H9 (cell line): ENCODE data around the gene CARHSP1. TPM values are rescaled to one million over a fixed set of nuclear protein-coding genes. Genes with fewer than 3 reads are reported as not detected.

Experiments used
- DNase-seq: peaks from one replicate; pipeline ENCODE4 v3.0.0-alpha.2; 2017
- H2AFZ ChIP-seq: one replicate; pipeline ENCODE4 v1.6.1; 2013; ENCODE audit warnings: mild to moderate bottlenecking, low read length, control low read depth, moderate library complexity
- H2AK5ac ChIP-seq: 2 replicates; pipeline ENCODE4 v1.6.1; 2013; ENCODE audit warnings: low read length, control low read depth, mixed read lengths; ENCODE audit not compliant: insufficient read length
- H2BK120ac ChIP-seq: one replicate; pipeline ENCODE4 v1.6.1; 2013; ENCODE audit warnings: low read depth, mild to moderate bottlenecking, low read length, control low read depth, inconsistent platforms; ENCODE audit not compliant: poor library complexity, severe bottlenecking
- H2BK12ac ChIP-seq: 2 replicates; pipeline ENCODE4 v1.6.1; 2013; ENCODE audit warnings: low read length, control low read depth, mixed read lengths, low read depth; ENCODE audit not compliant: insufficient read length
- H2BK15ac ChIP-seq: 2 replicates; pipeline ENCODE4 v1.6.1; 2013; ENCODE audit warnings: low read depth, low read length, control low read depth
- H2BK20ac ChIP-seq: one replicate; pipeline ENCODE4 v1.6.1; 2013; ENCODE audit warnings: low read depth, mild to moderate bottlenecking, low read length, control low read depth, inconsistent platforms; ENCODE audit not compliant: poor library complexity, severe bottlenecking
- H2BK5ac ChIP-seq: 2 replicates; pipeline ENCODE4 v1.6.1; 2013; ENCODE audit warnings: low read length, control low read depth, mixed read lengths; ENCODE audit not compliant: insufficient read length
- H3K14ac ChIP-seq: 2 replicates; pipeline ENCODE4 v1.6.1; 2013; ENCODE audit warnings: low read length, control low read depth; ENCODE audit not compliant: insufficient read depth
- H3K18ac ChIP-seq: 2 replicates; pipeline ENCODE4 v1.6.1; 2013; ENCODE audit warnings: low read depth, mild to moderate bottlenecking, mixed read lengths, low read length, control low read depth; ENCODE audit not compliant: insufficient read length
- H3K23ac ChIP-seq: 2 replicates; pipeline ENCODE4 v1.6.1; 2013; ENCODE audit warnings: low read length, control low read depth, mixed read lengths, low read depth; ENCODE audit not compliant: insufficient read length
- H3K23me2 ChIP-seq: 2 replicates; pipeline ENCODE4 v1.6.1; 2013; ENCODE audit warnings: low read depth, mild to moderate bottlenecking, mixed read lengths, low read length, control low read depth; ENCODE audit not compliant: insufficient read length, poor library complexity, severe bottlenecking
- H3K27ac ChIP-seq: 2 replicates; pipeline ENCODE4 v1.5.1; 2013; ENCODE audit warnings: low read length, control low read depth, mixed read lengths, low read depth; ENCODE audit not compliant: insufficient read length
- H3K27me3 ChIP-seq: 2 replicates; pipeline ENCODE4 v1.6.1; 2013; ENCODE audit warnings: low read length, control low read depth, inconsistent platforms; ENCODE audit not compliant: insufficient read depth
- H3K4ac ChIP-seq: 2 replicates; pipeline ENCODE4 v1.6.1; 2013; ENCODE audit warnings: low read depth, mild to moderate bottlenecking, control low read depth, inconsistent platforms, low read length, moderate library complexity
- H3K4me1 ChIP-seq: 2 replicates; pipeline ENCODE4 v1.6.1; 2013; ENCODE audit warnings: low read length, control low read depth, inconsistent platforms; ENCODE audit not compliant: insufficient read depth
- H3K4me2 ChIP-seq: 2 replicates; pipeline ENCODE4 v1.6.1; 2013; ENCODE audit warnings: low read length, control low read depth, mixed read lengths; ENCODE audit not compliant: insufficient read length, insufficient read depth
- H3K56ac ChIP-seq: 2 replicates; pipeline ENCODE4 v1.6.1; 2013; ENCODE audit warnings: low read depth, mild to moderate bottlenecking, mixed read lengths, low read length, control low read depth; ENCODE audit not compliant: insufficient read length
- H3K79me1 ChIP-seq: 2 replicates; pipeline ENCODE4 v1.6.1; 2013; ENCODE audit warnings: low read depth, mild to moderate bottlenecking, moderate library complexity, low read length, control low read depth, inconsistent platforms; ENCODE audit not compliant: insufficient read depth, poor library complexity, severe bottlenecking
- H3K79me2 ChIP-seq: 2 replicates; pipeline ENCODE4 v1.6.1; 2013; ENCODE audit warnings: low read length, control low read depth, inconsistent platforms; ENCODE audit not compliant: insufficient read depth
- H3K9ac ChIP-seq: 2 replicates; pipeline ENCODE4 v1.6.1; 2013; ENCODE audit warnings: low read length, control low read depth, mixed read lengths; ENCODE audit not compliant: insufficient read length; ENCODE audit errors: extremely low read depth
- H3K9me3 ChIP-seq: one replicate; pipeline ENCODE4 v1.6.1; 2013; ENCODE audit warnings: low read depth, low read length, inconsistent platforms; ENCODE audit not compliant: control insufficient read depth
- H3T11ph ChIP-seq: one replicate; pipeline ENCODE4 v1.6.1; 2013; ENCODE audit warnings: mild to moderate bottlenecking, low read length, control low read depth, inconsistent platforms
- H4K20me1 ChIP-seq: one replicate; pipeline ENCODE4 v1.6.1; 2013; ENCODE audit not compliant: control insufficient read depth, insufficient read length, insufficient read depth
- H4K5ac ChIP-seq: 2 replicates; pipeline ENCODE4 v1.6.1; 2013; ENCODE audit warnings: low read depth, mild to moderate bottlenecking, mixed read lengths, low read length, control low read depth; ENCODE audit not compliant: insufficient read length
- H4K8ac ChIP-seq: replicated peaks from 2 replicates; pipeline ENCODE4 v1.6.1; 2013; ENCODE audit warnings: low read length, control low read depth, mixed read lengths, low read depth; ENCODE audit not compliant: insufficient read length
- H4K91ac ChIP-seq: 2 replicates; pipeline ENCODE4 v1.6.1; 2013; ENCODE audit warnings: low read depth, mild to moderate bottlenecking, moderate library complexity, mixed read lengths, low read length, control low read depth; ENCODE audit not compliant: insufficient read length
- H3K27ac Mint-ChIP-seq, 3 experiments: 2 replicates in 2 of 3; 3 replicates in 1 of 3; pipeline ENCODE4 v1.8.0; 2020 to 2021; ENCODE audit warnings: mixed read lengths in 3 of 3, mild to moderate bottlenecking in 1 of 3, moderate library complexity in 1 of 3
- H3K27me3 Mint-ChIP-seq: 2 replicates; pipeline ENCODE4 v1.8.0; 2021; ENCODE audit warnings: low read depth, mild to moderate bottlenecking, moderate library complexity, mixed read lengths
- H3K36me3 Mint-ChIP-seq, 3 experiments: 2 replicates in 2 of 3; 3 replicates in 1 of 3; pipeline ENCODE4 v1.8.0; 2020 to 2021; ENCODE audit warnings: low read depth in 3 of 3, mixed read lengths in 3 of 3; ENCODE audit not compliant: insufficient read depth in 1 of 3
- H3K4me1 Mint-ChIP-seq, 2 experiments: 2 replicates each; pipeline ENCODE4 v1.8.0; 2020; ENCODE audit warnings: mixed read lengths in 2 of 2
- H3K4me3 Mint-ChIP-seq, 2 experiments: 2 replicates in 1 of 2; 3 replicates in 1 of 2; pipeline ENCODE4 v1.8.0; 2020 to 2021; ENCODE audit warnings: mild to moderate bottlenecking in 2 of 2, mixed read lengths in 2 of 2, moderate library complexity in 1 of 2
- H3K9me3 Mint-ChIP-seq, 2 experiments: 2 replicates in 1 of 2; 3 replicates in 1 of 2; pipeline ENCODE4 v1.8.0; 2020; ENCODE audit warnings: mild to moderate bottlenecking in 2 of 2, mixed read lengths in 2 of 2, moderate library complexity in 1 of 2
- CTCF ChIP-seq: fragments of 200-600 bp; sonication (generic); conservative IDR thresholded peaks from 3 replicates; pipeline ENCODE4 v1.8.0; 2021; ENCODE audit warnings: antibody characterized with exemption, mild to moderate bottlenecking
- WGBS: extraction: QIAGEN DNeasy Blood & Tissue Kit; methylation state at CpG from one replicate; pipeline ENCODE4 v1.1.7; 2013; ENCODE audit warnings: missing lambda C conversion rate, low lambda C conversion rate, mixed read lengths; ENCODE audit not compliant: insufficient read length; ENCODE audit errors: extremely low coverage; 5-methylcytosine and 5-hydroxymethylcytosine counted together
- total RNA-seq: library from RNA; stranded (reverse); gene quantifications from 2 replicates; pipeline ENCODE4 v1.2.1, GENCODE V29; 2021

Gene CARHSP1
- total RNA-seq, 1 experiment from 2014 or later: 194 TPM

- Histone ChIP-seq H3K14ac (no peak overlapping the region), H3K27ac (no peak overlapping the region), H2BK5ac (no peak overlapping the region), H3K27me3 (no peaks in the 10 kb centered on the region), H4K8ac (no peak overlapping the region), H2BK12ac (no peak overlapping the region), H2AK5ac (no peak overlapping the region), H3K56ac (no peak overlapping the region), H4K20me1 (peaks cover 2% of the 10 kb centered on the region), H3K9me3 (no peaks in the 10 kb centered on the region), H3K23me2 (no peaks in the 10 kb centered on the region), H3K4me1 (no peaks in the 10 kb centered on the region), H3K79me2 (peaks cover 2% of the 10 kb centered on the region; the same call in 1 of the 2 replicates), H3T11ph (no peak overlapping the region), H3K9ac (no peak overlapping the region), H4K5ac (no peak overlapping the region), H3K4me2 (no peak overlapping the region), H3K79me1 (peaks cover 3% of the 10 kb centered on the region), H2BK120ac (no peak overlapping the region), H4K91ac (no peak overlapping the region), H3K4ac (no peak overlapping the region), H2AFZ (no peak overlapping the region), H2BK20ac (no peak overlapping the region), H3K18ac (no peak overlapping the region), H3K23ac (no peak overlapping the region), H2BK15ac (no peak overlapping the region)
- Mint-ChIP-seq H3K27ac (peak overlapping the region in 2 of 3 experiments; percentile 70 to 89; a peak in 4 of 7 replicates), H3K36me3 (peaks cover 53 to 90% (median 81%) of the 10 kb centered on the region in 3 experiments), H3K4me1 (peaks cover 20 to 30% of the 10 kb centered on the region in 2 experiments), H3K4me3 (no peak overlapping the region), H3K27me3 (no peaks in the 10 kb centered on the region; the same call in 1 of the 2 replicates), H3K9me3 (peaks cover 0 to 3% of the 10 kb centered on the region in 2 experiments; a peak in 2 of 5 replicates)
- DNase-seq: no peak
- WGBS: no CpG with 5 or more reads among the region's 11 CpGs
- TF ChIP-seq CTCF: peak; percentile 56; the same call in 2 of the 3 replicates
Measured at GRCh38 chr16:8855051-8855786, 13.6 kb downstream of the CARHSP1 start.
